HG03439 (cell line): Measurements from ENCODE around the gene RASSF8.

Experiments used
- ATAC-seq: cut with Tn5 transposase; IDR thresholded peaks from one replicate; pipeline ENCODE4 v1.9.1; 2021; ENCODE audit warnings: mild to moderate bottlenecking, moderate library complexity; ENCODE audit not compliant: unreplicated experiment

The RASSF8 gene

DNA sequence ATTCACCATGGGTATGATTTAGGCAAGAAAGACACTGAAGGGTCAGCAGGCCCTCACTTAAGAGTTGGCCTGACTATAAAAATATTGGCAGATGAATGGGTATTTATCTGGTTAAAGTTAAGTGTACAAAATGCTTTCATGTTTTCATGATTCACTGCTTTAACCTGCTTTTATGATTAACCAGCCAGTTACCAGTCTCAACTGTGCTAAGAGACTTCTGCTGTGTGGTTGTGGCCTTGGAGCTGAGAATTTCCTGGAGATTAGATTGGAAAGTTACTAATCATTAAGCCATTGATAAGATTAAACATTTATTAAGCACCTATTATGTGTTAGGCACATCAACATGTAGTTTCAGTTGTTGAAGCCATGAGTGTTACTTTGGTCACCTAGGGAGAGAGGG, 68.9 kb downstream of the RASSF8 start:
- ATAC-seq: no peak

DNA sequence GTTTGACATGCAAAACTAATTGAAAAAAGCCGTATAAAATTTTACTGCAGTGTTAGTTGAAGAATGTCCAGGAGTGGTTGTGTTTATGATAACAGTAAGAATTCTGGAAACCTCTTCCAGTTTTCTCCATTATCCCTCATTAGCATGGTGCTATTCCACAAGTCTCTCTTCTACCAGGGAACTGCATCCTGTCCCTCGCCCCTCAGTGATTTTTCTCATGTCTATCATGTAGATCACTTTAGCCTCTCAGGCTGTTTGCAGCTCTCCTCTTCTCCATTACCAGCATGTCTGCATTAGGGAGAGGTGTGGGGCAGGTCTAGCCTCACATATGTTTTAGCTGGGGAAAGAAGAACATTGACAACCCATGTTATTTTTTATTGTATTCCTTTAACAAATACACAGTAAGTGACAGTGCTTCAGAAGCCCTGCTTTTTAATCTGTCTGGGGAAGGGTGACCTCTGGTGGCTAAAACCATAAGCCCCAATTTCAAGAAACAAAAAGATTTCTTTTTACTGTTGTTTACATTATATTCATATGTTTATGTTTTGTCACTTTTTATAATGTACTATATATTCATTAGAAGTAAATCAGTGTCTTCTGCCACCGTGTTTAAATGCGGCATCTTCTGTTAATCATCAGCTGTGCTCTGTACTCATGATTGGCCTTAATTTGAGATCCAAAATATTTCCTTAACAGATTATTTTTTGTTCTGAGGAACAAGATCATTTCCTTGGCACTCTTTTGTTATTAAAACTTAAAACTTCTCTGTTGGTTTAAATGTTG, 70.7 kb downstream of the RASSF8 start:
- ATAC-seq: no peak

DNA sequence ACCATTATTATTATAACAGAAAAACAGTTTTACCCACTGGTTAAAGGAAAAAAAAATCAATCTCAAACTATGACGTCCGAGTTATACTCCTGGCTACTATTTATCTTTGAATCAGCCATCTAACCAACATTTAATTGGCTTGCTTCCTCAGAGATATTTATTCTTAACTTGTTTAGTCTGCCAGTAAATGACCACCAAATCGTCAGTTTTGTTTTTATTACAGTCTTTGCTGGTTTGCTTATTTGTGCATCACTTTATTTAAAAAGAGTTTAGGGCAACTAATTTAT, 71.2 kb downstream of the RASSF8 start:
- ATAC-seq: no peak

DNA sequence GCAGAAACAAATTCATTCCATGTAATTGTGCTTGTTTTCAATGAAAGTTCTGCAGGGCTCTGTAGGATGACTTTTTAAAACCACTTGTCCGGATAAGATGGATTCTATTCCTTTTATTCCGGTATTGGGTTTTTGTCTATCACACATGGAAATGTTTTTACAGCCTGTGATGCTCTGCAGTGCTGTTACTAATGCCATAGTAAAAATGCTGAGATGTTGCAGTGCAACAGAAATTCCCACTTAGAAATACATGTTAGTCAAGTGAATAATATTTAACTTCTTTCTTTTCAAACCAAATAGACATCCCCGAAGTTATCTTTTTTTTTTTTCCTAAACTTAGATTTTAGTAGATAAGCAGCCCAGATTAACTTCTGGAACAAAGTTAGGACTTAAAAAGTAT, 71.9 kb downstream of the RASSF8 start:
- no peak for ATAC-seq

DNA sequence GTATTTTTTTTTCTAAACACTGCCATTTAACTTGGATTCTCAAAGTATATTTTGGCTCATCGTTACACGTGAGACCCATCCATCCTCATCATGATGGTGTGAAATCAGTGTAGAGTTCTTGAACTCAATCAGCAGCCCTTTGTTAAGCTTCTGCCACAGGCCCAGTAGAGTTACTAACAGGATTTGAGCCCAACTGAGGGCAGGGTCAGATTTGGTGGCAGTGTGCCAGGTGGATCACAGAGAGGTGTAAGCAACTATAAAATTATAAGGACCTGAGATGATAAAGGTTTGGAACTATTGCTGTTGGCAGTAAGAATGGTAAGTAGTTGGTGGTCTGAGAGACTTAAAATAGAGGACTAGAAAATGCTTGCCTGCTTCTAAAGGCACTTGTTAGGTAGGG, 72.8 kb downstream of the RASSF8 start:
- no peak for ATAC-seq

DNA sequence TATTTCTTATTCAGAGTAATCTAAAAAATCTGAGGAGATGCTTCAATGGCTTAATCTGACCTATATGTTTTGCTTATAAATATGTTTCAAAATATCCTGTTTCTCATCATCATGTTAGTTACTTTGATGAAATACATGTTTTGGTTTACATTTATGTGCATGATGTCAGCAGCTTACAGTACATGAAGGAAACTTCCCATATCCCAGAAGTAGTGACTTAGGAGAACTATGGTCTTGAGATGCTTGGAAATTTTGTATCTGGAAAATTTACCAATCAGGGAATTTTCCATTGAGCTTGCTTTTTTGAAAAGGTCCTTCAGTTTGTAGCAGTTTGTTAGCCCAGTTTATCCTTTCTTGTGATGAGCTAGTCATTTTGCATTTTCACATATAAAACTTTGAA, 73.3 kb downstream of the RASSF8 start:
- no peak for ATAC-seq

DNA sequence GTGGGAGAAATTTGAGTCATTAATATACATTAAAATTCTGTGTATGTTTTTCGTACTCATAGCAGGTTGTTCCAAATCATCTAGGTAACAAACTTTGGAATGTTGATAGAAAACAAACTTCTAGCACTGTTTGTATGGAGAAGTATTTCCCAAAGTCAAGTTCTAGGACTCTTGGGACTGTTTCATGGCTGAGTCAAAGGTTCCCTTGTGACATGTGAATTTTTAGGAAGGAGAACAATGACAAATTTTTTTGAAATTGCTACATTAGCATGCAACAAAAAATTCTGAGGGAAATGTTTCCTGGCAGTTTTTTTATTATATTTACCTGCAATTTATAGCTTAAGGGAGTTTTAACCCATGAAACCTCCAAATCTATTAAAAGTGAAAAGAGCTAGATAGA, 73.8 kb downstream of the RASSF8 start:
- no peak for ATAC-seq

DNA sequence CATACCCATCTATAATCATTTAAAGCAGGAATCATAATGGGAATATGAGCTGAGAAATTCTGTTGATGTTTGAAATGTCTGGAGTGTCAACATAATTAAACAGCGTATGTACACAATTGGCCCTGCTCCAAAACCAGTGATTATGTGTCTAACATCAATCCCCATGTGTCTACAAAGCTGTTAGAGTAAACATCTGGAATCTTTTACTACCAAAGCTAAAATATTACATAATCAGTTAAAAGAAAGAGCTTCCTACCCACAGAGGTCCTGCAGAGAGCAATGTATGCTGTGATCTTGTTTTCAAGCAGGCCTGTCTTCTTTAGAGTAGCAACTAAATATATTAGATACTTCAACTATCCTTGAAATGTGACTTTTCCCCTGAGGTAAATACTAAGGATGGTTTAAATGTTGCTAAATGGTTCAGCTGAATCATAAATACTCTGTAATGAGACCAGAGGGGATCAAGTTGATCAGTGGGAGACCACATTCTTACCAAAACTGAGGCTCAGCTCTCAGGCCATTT, 74.3 kb downstream of the RASSF8 start:
- ATAC-seq: no peak

DNA sequence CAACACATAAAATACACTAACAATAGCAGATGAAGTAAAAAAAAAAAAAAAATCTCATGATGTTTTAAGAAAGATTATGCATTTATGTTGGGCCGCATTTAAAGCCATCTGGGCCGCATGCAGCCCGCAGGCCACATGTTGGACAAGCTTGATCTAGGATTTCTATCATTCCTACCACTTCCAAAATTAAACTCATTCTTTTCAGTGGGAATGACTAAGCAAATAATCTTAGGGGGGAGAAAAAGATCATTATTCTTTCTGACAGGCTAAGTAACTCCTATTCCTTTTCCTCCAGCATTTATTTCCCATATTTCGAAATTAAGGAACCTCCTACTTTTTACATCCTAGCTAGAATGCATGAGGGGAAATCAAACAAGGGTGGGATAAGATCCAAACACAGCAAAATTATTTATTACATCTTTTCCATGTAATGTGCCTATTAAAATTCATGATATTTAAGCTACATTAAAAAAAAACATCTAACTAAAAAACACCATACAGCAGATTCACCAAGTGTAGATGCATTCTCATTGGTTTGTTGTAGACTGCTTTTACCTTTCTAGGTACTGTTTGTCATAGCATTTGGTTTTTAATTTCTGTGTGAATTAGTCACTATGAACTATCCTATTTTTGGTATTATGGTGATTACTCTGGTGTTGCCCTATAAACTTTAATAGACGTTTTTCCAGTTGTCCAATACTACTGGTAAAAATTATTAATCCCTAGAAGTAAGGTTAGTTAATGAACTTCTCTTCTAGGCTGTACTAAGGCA, 76.1 kb downstream of the RASSF8 start:
- no peak for ATAC-seq

DNA sequence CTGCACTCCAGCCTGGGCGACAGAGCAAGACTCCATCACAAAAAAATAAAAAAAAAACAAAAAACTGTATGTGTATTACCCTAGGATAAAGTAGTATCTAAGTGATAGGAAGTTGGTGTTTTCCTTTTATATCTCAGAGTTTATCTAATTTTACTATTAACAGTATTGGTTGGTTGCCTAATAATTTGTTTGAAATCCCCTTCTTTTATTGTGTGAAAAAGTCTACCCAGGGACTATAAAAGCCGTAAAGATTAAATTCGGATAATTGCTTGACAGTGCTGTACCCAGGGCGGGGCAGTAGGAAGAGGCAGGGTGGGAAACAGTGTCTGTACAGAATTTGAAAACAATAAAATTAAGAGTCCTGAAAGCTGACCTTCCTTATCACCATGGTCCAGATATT, 78.4 kb downstream of the RASSF8 start:
- ATAC-seq: no peak

DNA sequence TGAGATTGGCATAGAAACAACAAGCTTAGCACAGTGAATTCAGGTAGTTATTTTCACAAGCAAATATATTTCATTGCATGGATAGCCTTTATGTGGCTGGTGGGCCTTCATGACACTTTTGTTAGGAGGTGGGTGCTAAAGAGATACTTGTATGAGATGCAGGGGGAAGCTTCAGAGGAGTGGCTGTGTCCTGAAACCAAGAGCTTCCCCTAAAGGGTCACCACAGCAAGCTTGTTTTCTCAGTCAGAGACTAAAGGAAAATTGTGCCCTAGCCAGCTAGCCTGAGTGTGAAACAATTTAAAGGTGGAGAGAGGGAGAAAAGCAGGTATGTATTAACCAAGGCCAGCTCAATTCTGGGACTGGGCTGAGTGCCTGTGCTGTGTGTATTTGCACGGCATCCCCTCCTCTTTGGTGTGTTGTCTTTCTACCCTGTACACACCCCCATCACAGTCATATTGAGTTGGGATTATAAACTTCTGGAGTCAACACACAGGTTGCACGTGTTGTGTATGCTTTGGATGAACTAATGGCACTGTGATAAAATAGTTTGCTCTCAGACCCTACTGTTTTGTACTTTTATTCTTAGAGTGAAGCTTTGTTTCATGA, 79.2 kb downstream of the RASSF8 start:
- ATAC-seq: no peak

DNA sequence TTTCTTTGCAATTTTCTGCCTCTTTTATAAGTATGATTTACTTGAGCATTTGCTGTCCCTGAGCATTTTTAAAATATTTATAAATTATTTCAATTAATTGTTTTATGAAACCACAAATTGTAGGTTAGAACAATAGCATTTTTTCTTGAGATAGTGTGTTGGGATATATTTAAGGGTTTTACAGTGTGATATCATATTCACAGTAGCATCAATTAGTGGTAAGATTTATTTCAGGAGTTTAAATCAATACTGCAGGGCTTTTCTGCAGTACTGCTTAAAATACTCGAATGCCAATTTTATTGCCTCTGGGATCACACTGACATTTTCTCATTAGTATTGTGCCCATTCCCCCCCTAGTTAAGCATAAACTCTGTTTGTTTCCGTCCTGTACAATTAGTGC, 84.2 kb downstream of the RASSF8 start:
- ATAC-seq: no peak

DNA sequence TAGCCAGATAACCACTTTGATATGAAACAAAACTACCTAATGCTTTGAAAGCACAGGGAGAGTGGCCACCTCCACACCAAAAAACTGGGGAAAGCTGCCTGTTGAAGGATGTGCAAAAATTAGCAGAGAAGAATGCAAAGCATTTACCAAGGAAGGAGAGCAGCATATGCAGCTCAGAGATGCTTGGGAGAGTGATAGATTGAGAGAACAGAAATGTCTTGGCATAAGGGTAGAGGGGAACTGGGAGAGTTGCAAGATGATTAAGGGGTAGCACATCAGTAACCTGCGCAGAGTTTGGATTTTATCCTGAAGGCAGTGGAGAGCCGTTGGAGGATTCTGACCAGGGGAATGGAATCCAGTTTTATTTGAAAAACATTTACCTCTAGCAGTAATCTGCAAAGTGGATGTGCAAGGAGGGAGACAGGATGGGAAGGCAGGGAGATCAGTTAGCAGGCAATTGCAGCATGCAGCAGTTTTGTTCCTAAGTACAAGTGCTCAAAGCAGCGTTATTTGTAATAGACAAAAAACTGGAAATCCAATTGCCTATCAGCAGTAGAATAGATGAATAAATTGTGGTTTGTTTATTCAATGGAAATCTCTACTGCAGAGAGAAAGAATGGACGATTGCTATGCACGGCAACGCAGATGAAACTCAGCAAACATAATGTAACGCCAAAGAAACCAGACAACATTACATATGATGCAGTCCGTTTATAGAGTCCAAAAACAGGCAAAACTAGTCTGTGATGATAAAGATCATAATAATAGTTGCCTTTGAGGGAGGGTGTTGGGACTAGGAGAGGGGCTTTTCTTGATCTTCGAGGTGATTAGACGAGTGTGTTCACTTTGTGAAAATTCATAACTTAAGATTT, 84.9 kb downstream of the RASSF8 start:
- no peak for ATAC-seq

DNA sequence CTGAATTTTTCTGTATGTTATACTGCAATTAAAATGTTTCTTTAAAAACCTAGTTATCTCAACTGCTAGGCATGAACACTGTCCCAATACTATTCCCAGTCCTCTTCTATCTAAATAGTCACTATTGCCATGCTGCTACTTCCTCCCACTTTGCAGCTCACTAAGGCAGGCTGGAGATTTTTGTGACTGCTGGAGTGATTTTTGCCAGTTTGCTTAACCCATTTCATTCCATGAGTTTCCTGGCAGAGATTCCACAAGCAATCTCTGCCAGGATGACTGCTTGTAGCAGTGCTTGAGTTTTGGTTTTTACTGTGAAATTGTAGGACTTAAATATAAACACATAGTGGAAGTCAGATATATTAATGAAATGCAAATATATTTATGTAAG, 85.5 kb downstream of the RASSF8 start:
- ATAC-seq: no peak

DNA sequence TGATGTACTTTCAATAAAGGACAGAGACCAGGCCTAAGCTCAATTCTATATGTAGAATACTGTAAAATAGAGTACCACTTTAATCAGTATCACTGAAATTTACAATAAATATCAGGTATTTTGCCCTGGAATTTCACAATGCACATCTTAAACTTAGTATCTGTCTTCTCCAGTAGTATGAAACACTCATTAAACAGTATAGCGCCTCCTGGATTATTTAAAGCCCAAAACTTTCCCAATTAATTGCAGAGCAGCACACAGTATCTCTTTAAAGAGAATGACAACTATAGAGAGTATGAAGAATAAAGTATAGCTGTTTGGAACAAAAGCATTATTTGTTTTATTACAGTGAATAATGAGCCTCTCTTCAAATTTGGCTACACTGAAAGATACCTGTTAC, 86.1 kb downstream of the RASSF8 start:
- ATAC-seq: no peak

DNA sequence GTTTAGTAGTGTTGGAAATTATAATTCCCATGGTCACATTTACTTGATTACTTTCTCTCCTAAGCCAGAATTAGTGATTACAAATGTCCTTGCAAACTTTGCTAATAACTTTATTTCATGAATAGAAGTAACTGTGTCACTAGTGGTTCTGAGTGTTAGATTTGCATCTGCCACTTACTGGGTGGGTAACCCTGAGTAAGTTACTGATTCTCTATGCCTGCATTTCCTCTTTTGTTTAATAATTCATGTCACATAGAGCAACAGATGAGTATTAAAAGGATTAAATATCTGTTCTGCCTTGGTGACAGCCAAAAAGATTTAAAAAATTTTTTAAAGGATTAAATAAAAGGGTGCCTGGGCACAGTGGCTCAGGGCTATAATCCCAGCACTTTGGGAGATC, 87.7 kb downstream of the RASSF8 start:
- no peak for ATAC-seq

DNA sequence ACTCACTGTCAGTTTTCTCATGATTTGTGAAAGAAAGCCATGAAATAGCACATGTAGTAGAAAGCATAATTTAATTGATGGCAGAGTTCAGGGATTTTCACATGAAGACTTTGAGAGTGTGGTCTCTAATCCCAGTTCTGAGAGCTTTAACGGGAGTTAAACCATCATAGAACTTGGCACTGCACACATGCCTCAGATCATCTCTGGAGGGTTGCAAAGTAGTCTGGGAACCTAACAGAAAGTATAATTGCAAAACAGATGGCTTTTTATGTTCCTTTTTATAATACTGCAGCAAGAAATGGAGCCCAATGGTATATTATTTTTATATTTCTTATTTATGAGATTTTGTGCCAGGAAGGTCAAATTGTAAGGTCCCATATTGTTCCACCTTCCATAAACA, 88.4 kb downstream of the RASSF8 start:
- ATAC-seq: no peak

DNA sequence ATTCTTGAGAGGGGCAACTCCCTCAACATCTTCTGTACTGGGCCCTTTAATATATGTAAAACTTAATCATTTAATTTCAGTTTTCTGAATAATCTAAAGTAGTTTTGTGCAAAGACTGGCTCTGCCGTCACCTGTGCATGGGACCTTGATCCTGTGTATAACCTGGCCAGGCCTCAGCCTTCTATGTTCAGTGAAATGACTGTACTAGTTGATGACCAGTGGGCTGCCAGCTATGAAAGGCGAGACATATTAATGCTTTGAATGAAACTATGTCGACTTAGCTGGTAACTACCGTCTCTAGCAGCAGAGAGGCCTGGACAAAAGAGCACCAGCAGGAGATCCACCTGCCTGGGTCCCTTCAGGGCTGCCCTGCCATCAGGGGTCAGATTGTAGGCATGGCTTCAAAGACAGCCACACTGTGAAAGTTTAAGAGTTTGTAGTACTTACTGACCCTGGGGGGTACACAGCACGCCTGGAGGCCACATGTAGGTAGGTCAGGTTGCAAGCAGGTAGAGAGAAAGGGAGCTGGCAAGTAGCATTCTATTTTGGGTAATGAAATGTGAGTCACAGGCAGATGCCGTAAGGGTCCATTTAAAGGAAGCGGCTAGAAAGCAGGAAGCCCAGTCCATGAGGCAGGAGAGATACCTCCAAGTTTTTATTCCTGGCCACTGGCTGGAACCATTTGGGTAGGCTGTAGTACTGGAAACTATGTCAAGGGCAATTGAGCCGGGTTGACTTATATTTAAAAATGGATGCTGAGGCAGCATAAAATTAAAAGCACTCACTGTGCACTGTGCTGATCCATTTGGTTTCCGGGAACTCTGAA, 89.1 kb downstream of the RASSF8 start:
- ATAC-seq: no peak

DNA sequence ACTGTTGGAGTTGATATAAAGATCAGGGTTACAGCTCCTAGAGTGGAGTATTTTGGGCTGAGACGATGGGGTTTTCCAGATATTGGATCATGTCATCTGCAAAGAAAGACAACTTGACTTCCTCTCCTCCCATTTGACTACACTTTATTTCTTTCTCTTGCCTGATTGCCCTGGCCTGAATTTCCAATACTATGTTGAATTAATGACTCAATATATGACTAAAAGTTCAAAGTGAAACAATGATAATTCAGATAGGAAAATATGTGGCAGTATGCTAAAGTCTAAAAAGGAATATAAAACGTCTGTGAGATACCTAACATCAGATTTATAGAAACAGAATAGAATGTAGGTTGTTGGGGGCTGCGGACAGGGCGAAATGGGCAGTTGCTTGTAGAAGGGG, 94.2 kb downstream of the RASSF8 start:
- no peak for ATAC-seq

DNA sequence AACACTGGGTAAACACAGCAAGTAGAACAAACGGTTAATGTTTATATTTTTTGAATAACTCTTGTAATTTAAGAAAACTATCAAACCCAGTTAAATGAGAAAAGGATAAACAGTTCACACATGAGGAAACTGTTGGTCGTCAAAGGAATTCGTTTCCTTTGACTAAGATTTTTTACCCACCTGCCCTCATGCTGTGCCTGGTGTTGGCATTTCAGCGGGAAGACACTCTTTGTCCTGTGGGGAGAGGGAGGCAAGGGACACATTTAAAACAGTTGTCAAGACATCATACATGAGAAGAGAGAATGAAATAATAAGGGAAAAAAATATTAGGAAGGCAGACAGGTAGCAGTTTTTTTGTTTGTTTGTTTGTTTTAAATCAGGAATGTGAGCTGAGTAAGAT, 95.9 kb downstream of the RASSF8 start:
- no peak for ATAC-seq
